SK-MEL-5 (cell line): ENCODE results near the gene FANCB. TPM values are rescaled to one million over a fixed set of nuclear protein-coding genes. Genes with fewer than 3 reads are reported as not detected.
A peak's percentile ranks its signal among the peaks of the same experiment; 100 is the strongest.

Experiments used
- DNase-seq: peaks from one replicate; pipeline ENCODE4 v3.0.0-alpha.2; 2016; ENCODE audit warnings: low read depth, low spot score
- in situ Hi-C: cut with HindIII; loops from 2 replicates; pipeline ENCODE4 v1.10.0; 2016; ENCODE audit warnings: low sequenced_read_pairs, high pct_unique_total_duplicates, low pct_unique_long_range_greater_than_20kb
- total RNA-seq: library from RNA; depleted of rRNA; stranded (reverse); fragments of >200 nt; shearing (Covaris generic); gene quantifications from 2 replicates; pipeline ENCODE4 v1.2.3, GENCODE V29; 2014; rRNA removed

Gene FANCB
- total RNA-seq, 1 experiment from 2014 or later: 6.7 TPM

GRCh38 chrX:14865201-14865600 is 7.7 kb downstream of the FANCB start:
- in situ Hi-C loops: no loop called here
- no peak for DNase-seq

GRCh38 chrX:14864631-14865030 is 8.2 kb downstream of the FANCB start:
- in situ Hi-C loops: no loop called here
- DNase-seq: no peak

GRCh38 chrX:14851526-14851925 is 21.3 kb downstream of the FANCB start:
- in situ Hi-C loops: no loop called here
- DNase-seq: no peak

GRCh38 chrX:14843666-14844065 is 29.2 kb downstream of the FANCB start:
- in situ Hi-C loops: no loop called here
- no peak for DNase-seq

- in situ Hi-C loops: no loop called here
These were observed 35.7 kb downstream of the FANCB start for GRCh38 chrX:14837155-14837554.

GRCh38 chrX:14832586-14832985 is 40.3 kb downstream of the FANCB start:
- in situ Hi-C loops: no loop called here
- DNase-seq: no peak

More at GRCh38 chrX:14837155-14837554, 35.7 kb downstream of the FANCB start:
- no peak for DNase-seq

- no peak for DNase-seq
- in situ Hi-C loops: no loop called here
These were observed 40.7 kb downstream of the FANCB start for GRCh38 chrX:14832151-14832550.

GRCh38 chrX:14829643-14830042 is 43.2 kb downstream of the FANCB start:
- DNase-seq: no peak
- in situ Hi-C loops: no loop called here

GRCh38 chrX:14826319-14826718 is 46.5 kb downstream of the FANCB start:
- no peak for DNase-seq
- in situ Hi-C loops: no loop called here

- no peak for DNase-seq
- in situ Hi-C loops: no loop called here
These were observed 47.0 kb downstream of the FANCB start for GRCh38 chrX:14825851-14826250.

GRCh38 chrX:14819769-14820168 is 53.1 kb downstream of the FANCB start:
- in situ Hi-C loops: no loop called here
- DNase-seq: no peak

GRCh38 chrX:14817571-14817970 is 55.3 kb downstream of the FANCB start:
- in situ Hi-C loops: no loop called here
- DNase-seq: no peak

GRCh38 chrX:14802943-14803710 is 69.7 kb downstream of the FANCB start:
- DNase-seq: no peak
- in situ Hi-C loops: no loop called here

- in situ Hi-C loops: no loop called here
- DNase-seq: peak; percentile 21
These were observed 71.7 kb downstream of the FANCB start for GRCh38 chrX:14801136-14801535.

- DNase-seq: no peak
- in situ Hi-C loops: no loop called here
These were observed 74.0 kb downstream of the FANCB start for GRCh38 chrX:14798805-14799397.

Other genes starting within 250 kb of the FANCB start
- 18.3 and 21.3 TPM in 2 replicates for gene MOSPD2, start 352 bp upstream of the FANCB start, total RNA-seq